NCI-H1417 (cell line): ENCODE data around the gene STK35.
"Not testable (repeated sequence)": the region's sequence is repeated elsewhere in the genome, so short reads cannot be mapped to it uniquely, and the experiment has no call there.

Experiments
- DNase-seq, 3 experiments: peaks; one replicate each; lab custom pipeline; 2025; lab: John Stamatoyannopoulos, UW

STK35 gene

DNA sequence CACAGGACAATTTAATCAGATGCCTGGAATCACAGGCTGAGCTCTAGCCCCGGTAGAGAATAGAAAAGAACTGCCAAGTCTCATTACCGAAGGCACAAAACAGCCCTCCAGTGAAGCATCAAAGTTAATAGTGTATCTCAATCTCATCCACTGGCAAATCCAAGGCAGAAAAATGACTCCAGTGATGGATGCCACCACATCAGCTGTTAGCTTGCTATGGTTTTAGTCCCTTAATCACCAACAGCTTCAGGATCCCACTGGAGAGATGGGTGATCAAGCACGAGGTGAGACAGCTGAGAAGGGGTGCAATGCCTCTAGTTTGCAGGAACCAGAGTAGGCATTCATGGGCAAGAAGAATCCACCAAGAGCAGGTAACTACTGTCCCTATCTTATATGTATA is 81.8 kb downstream of the STK35 start:
- DNase-seq = no peak

DNA sequence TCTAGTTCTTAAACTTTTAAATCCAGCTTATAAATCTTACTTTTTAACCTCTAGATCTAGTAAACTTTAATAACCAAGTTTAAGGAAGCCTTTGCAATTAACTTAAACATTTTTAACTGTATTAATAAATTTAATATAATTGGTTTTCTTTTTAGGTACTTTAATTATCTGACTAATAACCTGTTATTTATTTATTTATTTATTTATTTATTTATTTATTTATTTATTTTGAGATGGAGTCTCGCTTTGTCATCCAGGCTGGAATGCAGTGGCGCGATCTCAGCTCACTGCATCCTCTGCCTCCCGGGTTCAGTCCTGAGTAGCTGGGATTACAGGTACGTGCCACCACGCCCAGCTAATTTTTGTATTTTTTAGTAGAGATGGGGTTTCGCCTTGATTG is 83.3 kb downstream of the STK35 start:
- DNase-seq = not testable (repeated sequence)

DNA sequence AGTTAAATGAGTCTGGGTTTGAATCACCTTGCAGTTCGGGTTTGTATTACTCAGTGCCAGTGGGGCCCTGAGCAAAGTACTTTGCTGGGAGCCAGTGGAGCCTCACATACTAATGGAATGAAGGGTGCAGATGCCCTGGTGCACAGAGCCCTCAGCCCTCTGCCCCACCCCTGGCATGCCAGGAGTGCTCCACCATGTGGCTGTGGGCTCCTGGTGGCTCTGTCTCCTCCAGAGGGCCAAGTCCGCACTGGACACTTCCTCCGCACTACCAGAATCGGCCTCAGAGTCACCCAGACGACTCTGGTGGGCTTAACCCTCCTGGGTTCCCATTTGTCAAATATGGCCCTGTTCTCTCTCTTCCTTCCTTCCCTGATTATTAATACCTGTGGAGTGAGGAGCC is 94.0 kb downstream of the STK35 start:
- DNase-seq = no peak

DNA sequence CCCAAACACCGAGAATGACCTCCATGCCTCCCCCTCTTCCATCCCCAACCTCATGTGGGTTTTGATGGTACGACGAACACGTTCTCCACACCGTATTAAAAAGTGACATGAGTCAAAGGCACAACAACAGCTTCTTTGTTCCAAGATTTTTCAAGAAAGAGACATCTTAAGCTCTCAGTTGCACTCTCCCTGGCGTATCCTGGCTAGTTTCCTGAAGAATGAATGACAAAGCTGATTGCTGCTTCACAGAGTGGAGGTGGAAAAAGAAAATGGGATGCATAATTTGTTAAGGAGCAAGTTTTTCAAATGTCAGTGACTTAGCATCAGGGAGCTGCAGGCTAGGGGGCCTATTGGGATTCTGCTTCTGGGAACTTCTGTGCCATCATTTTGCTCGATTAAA is 95.5 kb downstream of the STK35 start:
- DNase-seq = no peak
